NK-92 (cell line): Measurements from ENCODE around the gene CDHR1.
"Not testable (repeated sequence)": the region's sequence is repeated elsewhere in the genome, so short reads cannot be mapped to it uniquely, and the experiment has no call there.

Experiments
- DNase-seq: peaks from one replicate; lab custom pipeline; 2025; ENCODE audit not compliant: unreplicated experiment; lab: John Stamatoyannopoulos, UW

Gene CDHR1

DNA sequence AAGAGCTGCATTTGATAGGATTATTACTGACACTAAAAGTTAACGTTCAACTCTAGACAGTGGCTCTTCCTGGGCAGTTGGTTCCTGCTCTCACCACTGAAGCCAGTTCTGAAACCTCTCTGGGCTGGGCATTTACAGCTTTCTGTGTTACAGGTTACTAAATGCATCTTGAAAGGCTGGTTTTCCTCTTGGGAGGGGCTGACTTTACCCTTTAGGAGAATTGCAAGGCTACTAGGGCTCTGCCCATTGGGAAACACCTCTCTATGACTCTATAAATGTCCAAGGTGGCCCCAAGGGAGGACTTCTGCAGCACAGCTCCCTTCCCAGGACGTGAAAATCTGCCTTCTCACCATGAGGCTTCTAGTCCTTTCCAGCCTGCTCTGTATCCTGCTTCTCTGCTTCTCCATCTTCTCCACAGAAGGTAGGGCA lies 20.8 kb upstream of the CDHR1 start, which contains the start of gene GPR15LG:
Gene GPR15LG (plus strand): TSS at position 301 of the 429 bp plus-strand sequence. CDS start 51 bp downstream, at position 352.
- no peak for DNase-seq

DNA sequence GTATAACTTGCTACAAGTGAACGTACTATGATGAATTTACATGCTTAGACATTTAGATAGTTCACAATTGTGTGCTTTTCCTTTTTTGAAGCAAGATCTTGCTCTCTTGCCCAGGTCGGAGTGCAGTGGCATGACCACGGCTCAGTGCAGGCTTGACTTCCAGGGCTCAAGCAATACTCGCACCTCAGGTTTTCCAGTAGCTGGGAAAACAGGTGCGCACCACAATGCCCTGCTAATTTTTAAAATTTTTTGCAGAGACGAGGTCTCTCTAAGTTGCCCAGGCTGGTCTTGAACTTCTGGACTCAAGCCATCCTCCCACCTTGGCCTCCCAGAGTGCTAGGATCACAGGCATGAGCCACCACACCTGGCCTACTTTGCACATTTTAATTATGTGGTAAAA lies 18.9 kb upstream of the CDHR1 start:
- DNase-seq, result no peak

DNA sequence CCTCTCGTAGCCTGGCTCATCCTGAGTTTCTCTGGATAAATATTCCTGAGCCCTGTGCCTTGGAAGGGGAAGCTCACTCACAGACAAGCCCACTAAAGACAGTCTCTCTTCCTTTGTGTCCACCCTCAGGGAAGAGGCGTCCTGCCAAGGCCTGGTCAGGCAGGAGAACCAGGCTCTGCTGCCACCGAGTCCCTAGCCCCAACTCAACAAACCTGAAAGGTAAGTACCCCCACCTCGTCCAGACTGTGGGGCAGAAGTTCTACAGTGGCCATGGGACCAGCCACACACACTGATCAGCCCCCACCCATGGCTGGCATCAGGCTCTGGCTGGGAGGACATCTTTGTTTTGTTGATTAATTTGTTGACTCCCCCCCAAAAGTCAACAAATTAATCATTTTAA lies 18.0 kb upstream of the CDHR1 start:
- DNase-seq, result no peak

DNA sequence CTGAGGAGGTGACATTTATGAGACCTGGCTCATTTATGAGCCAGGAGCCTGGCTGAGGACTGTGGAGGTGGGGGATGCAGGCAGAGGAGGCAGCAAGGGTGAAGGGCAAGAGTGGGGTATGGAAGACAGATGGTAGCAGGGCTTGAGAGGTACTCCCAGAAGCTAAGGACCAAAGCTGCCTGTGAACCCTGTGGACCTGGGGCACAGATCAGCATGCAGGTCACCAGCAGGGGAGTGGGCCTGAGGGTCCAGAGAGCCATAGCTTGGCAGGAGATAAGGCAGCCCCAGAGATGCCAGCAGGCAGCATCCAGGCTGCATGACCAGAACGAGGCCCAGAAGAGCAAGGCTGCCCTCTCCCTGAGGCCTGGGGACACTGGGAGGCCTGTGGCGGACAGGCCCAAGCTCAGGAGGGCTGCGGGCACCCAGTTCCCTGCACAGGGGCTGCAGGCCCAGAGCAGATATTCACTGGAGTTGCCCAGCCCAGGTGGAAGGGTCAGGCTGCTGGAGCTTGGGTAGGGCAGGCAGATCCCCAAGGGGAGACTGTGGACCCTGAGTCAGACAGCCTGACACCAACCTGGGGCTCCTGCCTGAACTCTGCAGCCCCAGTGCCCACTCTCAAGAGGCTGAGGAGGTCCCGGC lies 17.4 kb upstream of the CDHR1 start:
- no peak for DNase-seq

DNA sequence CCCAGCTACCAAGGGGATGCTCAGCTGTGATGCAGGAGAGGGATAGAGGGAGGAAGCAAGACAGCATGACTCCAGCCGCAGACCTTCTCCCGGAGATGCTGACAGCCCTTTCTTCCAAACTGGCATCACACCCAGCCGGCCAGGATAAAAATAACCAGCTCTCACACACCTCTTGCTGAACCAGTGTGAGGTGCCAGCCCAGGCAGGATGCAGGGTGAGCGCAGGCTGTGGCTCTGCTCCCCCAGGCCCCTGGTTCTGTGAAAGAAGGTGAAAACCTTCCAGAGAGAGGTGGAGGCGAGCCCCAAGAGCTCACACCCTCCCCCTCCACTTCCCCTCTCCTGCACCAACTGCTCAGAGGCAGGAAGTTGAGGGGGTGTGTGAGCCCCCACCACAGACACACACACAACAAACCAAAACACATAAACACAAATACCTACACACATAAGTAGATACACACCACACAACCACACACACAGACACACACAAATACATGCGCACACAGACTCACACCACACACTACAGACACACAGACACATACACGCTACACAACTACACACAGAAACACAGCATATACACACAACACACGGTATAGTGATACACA lies 16.7 kb upstream of the CDHR1 start:
- no peak for DNase-seq

DNA sequence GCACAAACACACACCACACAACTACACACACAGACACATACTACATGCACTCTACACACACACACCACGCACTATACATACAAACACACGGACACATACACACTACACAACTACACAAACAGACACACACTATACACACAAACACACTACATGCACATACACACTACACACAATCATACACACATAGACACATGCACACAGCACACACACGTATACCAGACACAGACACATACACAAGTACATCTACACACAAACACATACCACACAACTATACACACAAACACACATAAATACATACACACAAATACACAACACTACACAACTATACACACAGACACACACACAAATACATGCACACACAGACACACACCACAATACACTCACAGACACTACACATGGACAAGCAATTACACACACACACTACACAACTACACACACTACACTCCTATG lies 16.2 kb upstream of the CDHR1 start:
- no peak for DNase-seq

DNA sequence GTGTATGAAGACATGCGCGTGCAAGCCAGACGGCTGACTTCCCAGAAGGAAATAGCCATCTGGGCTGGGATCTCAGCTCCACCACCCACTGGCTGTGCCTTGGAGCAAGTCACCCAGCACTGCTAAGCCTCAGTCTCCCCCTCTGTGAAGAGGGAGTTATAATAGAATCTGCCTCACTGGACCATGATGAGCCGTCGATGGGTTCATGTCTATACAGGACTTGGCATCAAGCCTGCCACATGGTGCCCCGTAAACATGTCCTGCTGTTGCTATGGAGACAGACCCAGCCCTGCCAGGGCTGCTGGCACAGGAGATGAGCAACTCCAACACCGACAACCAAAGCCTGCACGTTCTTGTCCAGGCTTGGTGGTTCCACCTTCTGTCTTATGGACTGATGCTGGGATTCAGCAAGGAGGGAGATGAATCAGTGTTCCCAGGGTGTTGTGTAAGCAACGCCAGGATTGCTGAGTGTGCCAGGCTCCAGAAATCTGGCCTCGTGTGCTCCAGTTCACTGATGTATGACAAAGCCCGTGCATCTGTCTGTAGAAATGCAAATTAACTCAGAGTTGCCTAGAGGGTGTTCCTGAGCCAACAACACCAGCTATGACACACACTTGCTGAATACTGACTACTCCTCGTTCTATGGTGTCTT lies 15.2 kb upstream of the CDHR1 start:
- no peak for DNase-seq

DNA sequence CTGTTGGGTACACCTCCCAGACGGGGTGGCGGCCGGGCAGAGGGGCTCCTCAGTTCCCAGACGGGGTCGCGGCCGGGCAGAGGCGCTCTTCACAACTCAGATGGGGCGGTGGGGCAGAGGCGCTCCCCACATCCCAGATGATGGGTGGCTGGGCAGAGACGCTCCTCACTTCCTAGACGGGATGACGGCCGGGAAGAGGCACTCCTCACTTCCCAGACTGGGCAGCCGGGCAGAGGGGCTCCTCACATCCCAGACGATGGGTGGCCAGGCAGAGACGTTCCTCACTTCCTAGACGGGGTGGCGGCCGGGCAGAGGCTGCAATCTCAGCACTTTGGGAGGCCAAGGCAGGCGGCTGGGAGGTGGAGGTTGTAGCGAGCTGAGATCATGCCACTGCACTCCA lies 14.0 kb upstream of the CDHR1 start:
- DNase-seq, result not testable (repeated sequence)

DNA sequence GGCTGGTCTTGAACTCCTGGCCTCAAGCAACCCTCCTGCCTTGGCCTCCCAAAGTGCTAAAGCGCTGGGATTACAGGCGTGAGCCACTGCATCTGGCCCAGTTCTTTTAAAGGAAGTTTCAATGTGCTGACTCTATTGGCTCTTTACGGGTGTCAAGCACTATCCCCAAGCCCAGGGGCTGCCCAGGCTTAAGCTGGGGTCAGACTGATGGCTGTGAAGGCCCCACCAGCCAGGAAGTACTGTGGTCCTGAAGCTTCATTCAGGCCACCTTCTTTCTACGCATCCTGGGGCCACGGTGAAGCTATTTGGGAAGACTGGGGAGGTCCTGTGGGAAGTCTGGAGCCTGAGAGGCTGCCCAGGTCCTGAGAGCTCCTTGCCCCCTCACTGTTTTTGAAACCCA lies 12.7 kb upstream of the CDHR1 start:
- DNase-seq, result no peak

DNA sequence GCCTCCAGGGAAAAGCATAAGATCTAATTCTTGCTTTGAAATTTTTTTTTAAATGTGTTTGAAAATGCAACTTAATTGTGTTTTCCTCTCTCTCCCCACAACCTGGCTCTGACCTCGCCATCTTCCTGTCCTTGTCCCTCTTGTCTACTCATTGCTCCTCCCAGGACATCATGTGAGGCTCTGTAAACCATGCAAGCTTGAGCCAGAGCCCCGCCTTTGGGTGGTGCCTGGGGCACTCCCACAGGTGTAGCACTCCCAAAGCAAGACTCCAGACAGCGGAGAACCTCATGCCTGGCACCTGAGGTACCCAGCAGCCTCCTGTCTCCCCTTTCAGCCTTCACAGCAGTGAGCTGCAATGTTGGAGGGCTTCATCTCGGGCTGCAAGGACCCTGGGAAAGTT lies 9.8 kb upstream of the CDHR1 start:
- no peak for DNase-seq

DNA sequence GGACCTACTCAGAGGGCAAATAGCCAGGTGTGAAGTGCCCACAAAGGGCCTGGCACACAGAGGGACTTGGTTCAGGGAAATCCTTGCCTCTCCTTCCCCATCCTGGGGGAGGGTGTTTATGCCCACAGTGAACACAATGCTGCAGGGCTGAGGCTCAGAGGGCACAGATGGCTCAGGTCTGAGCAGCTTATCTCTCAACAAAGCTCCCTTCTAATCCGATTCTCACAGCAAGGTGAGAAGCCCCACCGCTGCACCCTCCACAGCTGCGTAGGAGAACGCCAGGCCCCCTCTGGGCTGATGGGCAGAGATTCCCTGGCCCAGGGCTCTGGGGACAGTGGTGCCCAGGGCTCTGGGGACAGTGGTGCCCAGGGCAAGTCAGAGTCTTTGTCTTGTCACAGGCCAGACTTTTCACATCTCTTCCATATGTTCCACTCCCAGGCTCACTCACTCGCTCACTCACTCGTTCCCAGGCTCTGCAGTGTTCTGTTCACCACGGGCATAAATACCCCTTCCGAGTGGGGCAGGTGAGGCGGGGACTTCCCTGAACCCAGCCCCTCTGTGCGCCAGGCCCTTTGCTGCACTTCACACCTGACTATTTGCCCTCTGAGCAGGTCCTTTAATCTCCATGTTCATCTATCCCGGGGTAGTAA lies 8.7 kb upstream of the CDHR1 start:
- DNase-seq, result no peak

DNA sequence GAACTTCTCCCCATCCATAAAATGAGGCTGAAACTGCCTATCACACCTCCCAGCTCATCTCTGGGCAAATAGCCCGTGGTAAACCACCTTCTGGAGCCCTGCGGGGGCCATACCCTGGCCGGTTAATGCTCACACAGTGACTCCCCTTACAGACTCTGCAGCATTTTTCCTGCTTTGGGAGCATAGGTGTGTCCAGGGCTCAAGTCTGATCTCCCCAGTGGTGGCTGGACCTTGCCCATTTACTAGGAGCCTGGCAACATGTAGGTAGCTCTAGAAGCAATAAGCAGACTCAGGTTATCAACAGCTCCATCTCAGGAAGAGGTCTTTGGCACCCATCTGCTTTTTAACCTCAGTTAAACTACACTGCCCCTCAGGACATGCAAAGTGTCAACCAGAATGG lies 5.5 kb upstream of the CDHR1 start:
- no peak for DNase-seq

DNA sequence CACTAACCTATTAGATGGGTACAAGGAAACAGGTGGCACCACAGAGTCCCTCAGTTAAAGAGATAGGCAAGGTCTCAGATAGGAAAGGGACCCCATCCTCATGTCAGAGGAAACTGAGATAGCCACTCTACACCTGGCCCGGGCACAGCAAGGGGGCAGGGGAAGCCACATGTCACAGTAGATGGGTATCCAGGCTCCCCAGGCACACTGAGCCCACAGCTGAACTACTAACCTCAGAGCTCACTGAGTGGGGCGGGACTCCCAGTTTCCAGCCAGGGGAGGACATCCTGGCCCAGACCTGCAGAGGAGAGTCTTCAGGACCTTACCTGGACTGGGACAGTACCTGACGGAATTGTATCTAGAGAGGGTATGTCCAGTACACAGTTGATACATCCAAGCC lies 3.7 kb upstream of the CDHR1 start:
- no peak for DNase-seq

DNA sequence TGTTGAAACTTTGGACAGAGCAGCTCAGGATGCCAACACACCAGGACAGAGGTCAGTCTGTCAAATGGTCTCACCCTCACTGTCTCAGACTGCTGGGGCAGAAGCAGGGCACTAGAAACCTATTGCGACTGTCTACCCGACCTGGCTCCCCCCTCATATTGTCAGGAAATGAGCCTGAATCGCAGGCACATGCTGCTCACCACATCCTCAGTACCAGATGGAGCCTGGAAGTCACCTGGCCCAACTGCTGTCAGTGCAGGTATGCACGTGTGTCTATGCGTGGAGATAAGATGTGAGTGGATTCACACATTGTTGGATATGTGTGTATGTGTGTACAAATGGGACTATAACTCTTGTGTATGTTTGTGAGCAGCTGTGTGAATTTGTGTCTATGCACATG lies 3.2 kb upstream of the CDHR1 start:
- no peak for DNase-seq

DNA sequence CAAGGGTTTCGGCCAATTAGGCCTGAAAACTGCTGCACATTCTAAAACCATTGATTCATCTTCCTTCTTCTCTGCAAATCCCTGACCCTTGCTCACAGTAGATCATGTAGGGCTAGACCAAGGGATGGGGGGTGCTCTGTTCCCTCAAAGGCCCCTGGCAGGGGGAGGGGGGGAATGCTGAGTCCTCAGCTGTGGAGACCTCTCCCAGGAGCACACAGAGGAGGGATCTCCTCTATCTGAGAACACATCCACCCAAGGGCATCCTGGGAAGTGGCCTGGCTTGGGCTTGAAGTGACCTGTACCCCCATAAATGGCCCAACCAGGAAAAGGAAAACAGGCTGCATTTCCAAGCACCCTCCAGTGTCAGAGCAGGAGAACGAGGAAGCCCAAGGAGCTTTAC lies 1.0 kb upstream of the CDHR1 start:
- no peak for DNase-seq

DNA sequence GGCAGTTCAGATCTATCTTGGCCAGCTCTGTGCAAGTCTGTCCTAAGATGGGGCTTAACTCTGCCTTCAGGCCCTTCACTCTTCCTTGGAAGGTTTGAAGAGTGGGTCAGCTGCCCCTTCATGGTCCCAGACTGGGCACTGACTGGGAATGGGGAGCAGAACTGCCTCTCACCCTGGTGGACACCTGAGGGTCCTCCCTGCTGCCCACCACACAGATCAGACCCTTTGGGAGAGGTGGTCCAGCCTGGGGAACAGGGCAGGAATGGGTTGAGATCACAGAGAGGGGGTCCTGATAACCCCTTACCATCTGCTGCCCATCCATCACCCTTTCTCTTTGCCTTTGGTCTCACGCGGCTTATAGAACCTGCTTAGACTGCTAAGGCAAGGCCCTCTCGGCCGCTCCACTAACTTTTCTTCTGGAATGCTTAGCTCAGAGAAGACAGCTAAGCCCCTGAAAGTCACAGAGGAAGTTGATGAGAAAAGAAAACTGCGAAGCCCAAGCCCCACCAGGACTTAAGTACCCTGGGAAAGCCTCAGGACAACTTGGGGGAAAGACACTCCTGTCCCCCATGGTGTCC lies 402 bp upstream of the CDHR1 start:
- DNase-seq, result no peak

DNA sequence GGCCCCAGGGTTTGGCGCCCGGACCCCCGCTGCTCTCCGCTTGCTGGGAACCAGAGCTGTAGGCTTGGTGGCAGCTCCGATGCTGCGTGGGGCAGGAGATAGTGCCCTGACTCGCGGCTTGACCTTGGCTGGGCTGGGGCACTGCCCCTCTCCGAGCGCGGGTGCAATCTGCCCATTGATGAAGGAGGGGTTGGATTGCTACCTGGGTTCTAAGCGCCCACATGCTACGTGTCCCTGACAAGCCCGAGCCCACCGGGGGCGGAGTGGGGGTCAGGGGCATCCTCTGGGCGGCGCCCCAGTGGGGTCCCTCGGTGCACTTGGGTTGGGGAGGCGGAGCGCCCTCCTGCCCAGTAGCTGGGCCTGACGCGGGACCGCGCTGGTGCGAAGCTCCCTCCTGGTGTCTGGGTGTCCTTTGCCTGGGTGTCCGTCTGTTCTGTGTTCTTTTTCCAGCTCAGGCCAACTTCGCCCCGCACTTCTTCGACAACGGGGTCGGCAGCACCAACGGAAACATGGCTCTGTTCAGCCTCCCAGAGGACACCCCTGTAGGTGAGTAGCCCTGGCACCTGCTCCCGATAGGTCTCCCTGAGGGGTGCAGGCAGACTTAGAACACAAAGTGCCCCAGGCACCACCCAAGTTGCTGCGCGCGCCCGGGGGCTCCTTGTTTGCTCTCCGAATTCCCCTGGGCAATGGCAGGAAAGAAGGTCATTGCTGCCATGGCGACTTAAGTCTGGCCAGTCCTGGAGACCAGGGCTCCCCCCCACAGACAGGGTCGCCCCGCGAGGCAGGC lies 900 bp downstream of the CDHR1 start:
- no peak for DNase-seq

DNA sequence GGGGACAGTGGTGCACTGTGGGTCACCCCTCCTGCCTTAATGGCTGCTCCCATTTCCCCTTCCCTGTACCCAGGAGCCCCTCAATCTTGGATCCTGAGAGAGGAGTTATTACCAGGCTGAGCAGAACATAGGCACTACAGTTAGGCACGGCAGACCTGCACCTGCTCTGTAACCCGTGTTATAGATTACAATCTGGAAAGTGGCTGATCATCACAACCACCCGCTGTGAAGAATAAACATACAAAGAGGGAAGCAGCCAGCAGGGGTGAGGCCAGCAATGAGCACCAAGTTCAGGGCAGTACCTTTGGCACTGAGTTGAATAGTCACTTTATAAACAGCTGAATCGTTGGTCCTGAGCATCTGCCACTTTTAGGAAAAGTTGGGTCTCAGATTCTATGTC lies 1.7 kb downstream of the CDHR1 start:
- DNase-seq, result no peak

DNA sequence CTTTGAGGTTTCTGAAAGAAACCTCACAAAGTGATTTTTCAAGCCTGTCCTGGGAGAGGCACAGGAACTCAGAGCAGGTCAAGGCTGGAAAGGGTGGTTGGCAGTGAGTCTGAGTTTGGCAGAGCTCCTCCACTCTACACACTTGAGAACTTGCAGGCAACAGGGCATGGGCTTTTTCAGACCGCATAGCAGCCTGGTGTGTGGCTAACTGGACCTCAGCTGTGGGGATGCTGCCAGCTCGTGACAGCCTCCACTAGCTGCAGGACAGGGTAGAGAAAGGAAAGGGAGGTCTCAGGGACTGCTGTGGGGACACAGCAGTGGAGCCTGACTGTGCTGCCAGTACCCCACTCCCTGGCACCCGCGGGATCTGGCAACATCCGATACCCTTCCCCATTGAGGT lies 2.6 kb downstream of the CDHR1 start:
- DNase-seq, result no peak

DNA sequence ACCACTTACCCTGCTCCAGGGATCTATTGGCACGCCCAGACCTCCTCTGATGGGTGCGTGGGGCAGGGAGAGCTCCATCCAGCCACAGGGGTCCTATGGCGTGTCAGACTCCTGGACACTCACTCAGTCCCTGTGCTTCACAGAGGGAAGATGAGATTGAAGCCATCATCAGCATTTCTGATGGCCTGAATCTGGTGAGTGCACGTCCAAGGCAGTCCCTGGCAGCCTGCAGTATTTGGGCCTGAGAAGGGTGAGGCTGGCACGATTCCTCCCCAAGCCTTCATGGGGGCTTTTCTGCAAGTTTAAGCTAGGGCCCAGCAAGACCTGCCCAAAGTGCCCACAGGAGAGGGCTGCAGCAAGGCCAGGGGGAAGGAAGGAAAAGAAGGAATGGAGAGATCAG lies 3.3 kb downstream of the CDHR1 start:
- DNase-seq, result no peak
